Measurements from ENCODE around the gene ADAMTS8.
A peak's percentile ranks its signal among the peaks of the same experiment; 100 is the strongest.

The ADAMTS8 gene

GRCh38 chr11:130462101-130462885, 33.9 kb upstream of the ADAMTS8 start:
- no peak for DNase-seq (ENCODE audit: low read depth)

- no peak for DNase-seq (ENCODE audit: low read depth)
These were observed 31.1 kb upstream of the ADAMTS8 start for GRCh38 chr11:130459521-130459920.

GRCh38 chr11:130458410-130458729, 30.0 kb upstream of the ADAMTS8 start:
- DNase-seq (ENCODE audit: low read depth), result no peak

GRCh38 chr11:130457623-130458409, 29.4 kb upstream of the ADAMTS8 start:
- DNase-seq (ENCODE audit: low read depth), result no peak

GRCh38 chr11:130456286-130456685, 27.9 kb upstream of the ADAMTS8 start:
- DNase-seq (ENCODE audit: low read depth), result no peak

GRCh38 chr11:130455483-130456127, 27.2 kb upstream of the ADAMTS8 start:
- no peak for DNase-seq (ENCODE audit: low read depth)

GRCh38 chr11:130454491-130455252, 26.3 kb upstream of the ADAMTS8 start:
- no peak for DNase-seq (ENCODE audit: low read depth)

GRCh38 chr11:130452940-130453339, 24.5 kb upstream of the ADAMTS8 start:
- no peak for DNase-seq (ENCODE audit: low read depth)

GRCh38 chr11:130452176-130452575, 23.8 kb upstream of the ADAMTS8 start:
- DNase-seq (ENCODE audit: low read depth), result no peak

- no peak for DNase-seq (ENCODE audit: low read depth)
These were observed 23.0 kb upstream of the ADAMTS8 start for GRCh38 chr11:130451231-130452019.

GRCh38 chr11:130449996-130450769, 21.8 kb upstream of the ADAMTS8 start:
- no peak for DNase-seq (ENCODE audit: low read depth)

- DNase-seq (ENCODE audit: low read depth), result no peak
These were observed 21.0 kb upstream of the ADAMTS8 start for GRCh38 chr11:130449310-130449990.

GRCh38 chr11:130448416-130449309, 20.3 kb upstream of the ADAMTS8 start, which contains the start of gene ADAMTS15:
ADAMTS15 (plus strand) TSS chr11:130448645; CDS start chr11:130448974, 329 bp downstream.
- peak; percentile 60 for DNase-seq (ENCODE audit: low read depth)

GRCh38 chr11:130448039-130448415, 19.6 kb upstream of the ADAMTS8 start:
- DNase-seq (ENCODE audit: low read depth), result no peak

GRCh38 chr11:130445788-130446187, 17.4 kb upstream of the ADAMTS8 start:
- no peak for DNase-seq (ENCODE audit: low read depth)

GRCh38 chr11:130442737-130443136, 14.3 kb upstream of the ADAMTS8 start:
- no peak for DNase-seq (ENCODE audit: low read depth)

- DNase-seq (ENCODE audit: low read depth), result no peak
These were observed 13.3 kb upstream of the ADAMTS8 start for GRCh38 chr11:130441719-130442118.

GRCh38 chr11:130439876-130440275, 11.5 kb upstream of the ADAMTS8 start:
- no peak for DNase-seq (ENCODE audit: low read depth)

GRCh38 chr11:130439160-130439519, 10.7 kb upstream of the ADAMTS8 start:
- no peak for DNase-seq (ENCODE audit: low read depth)

Measured in ELR (cell line).